GM18951 (cell line): ENCODE data around the gene TMEM213.

Experiments
- POLR2A ChIP-seq: IDR thresholded peaks from 4 replicates; pipeline ENCODE4 v1.6.1; 2011; ENCODE audit warnings: mild to moderate bottlenecking; ENCODE audit not compliant: insufficient read length, insufficient read depth; ENCODE audit errors: extremely low read depth
- in situ Hi-C: fragments of 300-500 bp; cut with MboI; formaldehyde crosslinking; loops from one replicate; pipeline ENCODE4 v1.12.0; 2022; ENCODE audit warnings: low sequenced_read_pairs, mixed read lengths, inconsistent platforms; ENCODE audit not compliant: unreplicated experiment

TMEM213 gene

DNA sequence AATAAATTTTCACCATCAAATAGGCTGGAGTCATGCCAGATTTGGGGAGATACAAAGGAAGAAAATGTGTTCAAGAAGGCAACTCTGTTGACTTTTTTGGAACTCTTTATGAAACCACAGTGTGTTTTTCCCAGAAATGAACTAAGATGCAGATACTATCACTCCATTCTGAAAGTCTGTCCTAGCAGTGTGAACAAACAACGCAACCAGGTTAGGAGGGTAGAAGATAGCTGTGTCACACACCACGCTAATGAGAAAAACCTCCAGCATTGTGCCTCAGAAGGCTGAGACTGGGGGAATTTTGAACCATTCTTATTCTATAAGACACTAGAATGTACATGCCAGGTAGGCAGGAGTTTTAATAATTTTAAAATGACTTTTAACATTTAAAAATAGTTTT, 16.2 kb downstream of the TMEM213 start:
- in situ Hi-C loops, result no loop called here
- no peak for TF ChIP-seq POLR2A

DNA sequence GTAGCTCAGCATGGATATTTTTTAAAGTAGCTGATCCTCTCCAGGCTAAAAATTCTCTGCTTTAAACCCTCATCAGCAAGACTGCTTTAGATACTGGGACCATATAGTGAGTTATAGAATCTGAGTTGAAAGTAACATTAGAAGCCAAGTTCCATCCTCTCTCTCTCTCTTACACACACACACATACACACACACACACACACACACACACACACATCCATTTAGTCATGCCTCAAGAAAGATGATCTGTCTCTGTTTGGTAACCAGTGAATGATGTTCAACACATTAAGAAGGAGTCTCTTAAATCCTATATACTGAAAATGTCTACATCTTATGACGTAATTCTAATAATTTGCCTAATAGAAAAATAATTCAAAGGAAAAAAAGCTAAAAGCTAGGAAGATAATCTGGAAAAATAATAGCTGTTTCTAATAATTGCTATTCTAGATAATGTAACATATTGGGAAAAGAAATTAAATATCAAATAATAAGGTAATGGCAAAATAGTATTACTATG, 17.1 kb downstream of the TMEM213 start:
- in situ Hi-C loops, result no loop called here
- no peak for TF ChIP-seq POLR2A

DNA sequence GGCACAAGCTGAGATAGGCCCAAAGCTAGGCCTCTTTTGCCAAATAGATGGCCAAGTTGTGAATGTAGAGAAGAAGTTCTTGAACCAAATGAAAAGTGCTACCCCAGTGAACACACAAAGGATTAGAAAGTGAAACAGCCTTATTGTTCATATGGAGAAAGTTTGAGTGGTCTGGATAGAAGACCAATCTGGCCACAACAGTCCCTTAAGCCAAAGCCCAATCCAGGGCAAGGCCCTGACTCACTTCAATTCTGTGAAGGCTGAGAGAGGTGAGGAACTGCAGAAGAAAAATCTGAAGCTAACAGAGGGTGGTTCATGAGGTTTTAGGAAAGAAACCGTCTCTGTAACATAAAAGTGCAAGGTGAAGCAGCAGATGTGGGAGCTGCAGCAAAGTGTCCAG, 18.9 kb downstream of the TMEM213 start:
- no peak for TF ChIP-seq POLR2A

DNA sequence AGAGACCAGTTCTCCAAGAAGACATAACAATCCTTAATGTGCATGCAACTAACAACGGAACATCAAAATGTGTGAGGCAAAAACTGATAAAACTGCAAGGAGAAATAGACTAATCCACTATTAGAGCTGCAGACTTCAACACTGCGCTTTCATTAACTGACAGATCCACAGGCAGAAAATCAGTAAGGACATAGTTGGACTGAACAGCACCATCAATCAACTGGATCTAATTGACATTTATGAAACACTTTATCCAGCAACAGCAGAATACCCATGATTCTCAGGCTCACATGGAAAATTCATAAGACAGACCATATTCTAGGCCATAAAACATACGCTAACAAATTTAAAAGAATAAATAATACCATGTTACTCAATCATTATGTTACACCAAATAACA, 21.8 kb downstream of the TMEM213 start:
- TF ChIP-seq POLR2A, result no peak
- in situ Hi-C loops, result no loop called here

More for the DNA sequence above, 18.9 kb downstream of the TMEM213 start:
- in situ Hi-C loops, result no loop called here

DNA sequence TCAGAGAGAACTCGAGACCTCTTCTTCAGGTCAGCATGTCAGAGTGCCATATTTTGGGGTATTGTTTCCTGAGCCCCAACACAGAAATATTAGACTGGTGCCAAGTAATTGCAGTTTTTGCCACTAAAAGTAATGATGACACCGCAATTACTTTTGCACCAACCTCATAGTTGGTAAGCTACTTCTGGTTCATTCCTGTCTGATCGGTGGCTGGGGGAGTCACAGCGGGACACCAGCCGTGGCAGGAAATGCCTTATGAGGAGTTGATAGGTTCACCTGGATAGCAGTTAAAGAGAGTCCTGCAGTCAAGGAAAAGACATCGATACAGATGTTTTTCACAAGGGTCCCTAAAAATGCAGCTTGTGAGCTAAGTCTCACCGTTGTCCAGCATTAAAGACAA, 24.1 kb downstream of the TMEM213 start:
- TF ChIP-seq POLR2A, result no peak
- in situ Hi-C loops, result no loop called here

DNA sequence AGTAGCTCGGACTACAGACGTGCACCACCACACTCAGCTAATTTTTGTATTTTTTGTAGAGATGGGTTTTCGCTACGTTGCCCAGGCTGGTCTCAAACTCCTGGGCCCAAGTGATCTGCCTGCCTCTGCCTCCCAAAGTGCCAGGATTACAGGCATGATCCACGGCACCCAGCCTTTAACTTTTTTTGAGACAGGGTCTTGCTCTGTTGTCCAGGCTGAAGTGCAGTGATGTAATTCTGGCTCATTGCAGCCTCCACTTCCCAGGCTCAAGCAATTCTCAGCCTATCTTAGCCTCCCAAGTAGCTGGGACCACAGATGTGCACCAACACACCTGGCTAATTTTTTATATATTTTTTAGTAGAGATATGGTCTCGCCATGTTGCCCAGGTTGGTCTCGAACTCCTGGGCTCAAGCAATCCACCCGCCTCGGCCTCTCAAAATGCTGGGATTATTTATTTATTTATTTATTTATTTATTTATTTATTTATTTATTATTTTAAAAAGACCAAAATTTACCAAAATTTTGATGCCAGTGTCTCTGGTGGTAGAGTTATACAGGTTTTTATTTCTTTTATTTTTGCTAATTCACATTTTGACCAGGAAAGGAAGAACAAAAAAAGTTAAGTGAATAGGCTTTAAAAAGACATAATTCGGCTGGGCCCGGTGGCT, 25.2 kb downstream of the TMEM213 start:
- in situ Hi-C loops, result no loop called here
- TF ChIP-seq POLR2A, result no peak

DNA sequence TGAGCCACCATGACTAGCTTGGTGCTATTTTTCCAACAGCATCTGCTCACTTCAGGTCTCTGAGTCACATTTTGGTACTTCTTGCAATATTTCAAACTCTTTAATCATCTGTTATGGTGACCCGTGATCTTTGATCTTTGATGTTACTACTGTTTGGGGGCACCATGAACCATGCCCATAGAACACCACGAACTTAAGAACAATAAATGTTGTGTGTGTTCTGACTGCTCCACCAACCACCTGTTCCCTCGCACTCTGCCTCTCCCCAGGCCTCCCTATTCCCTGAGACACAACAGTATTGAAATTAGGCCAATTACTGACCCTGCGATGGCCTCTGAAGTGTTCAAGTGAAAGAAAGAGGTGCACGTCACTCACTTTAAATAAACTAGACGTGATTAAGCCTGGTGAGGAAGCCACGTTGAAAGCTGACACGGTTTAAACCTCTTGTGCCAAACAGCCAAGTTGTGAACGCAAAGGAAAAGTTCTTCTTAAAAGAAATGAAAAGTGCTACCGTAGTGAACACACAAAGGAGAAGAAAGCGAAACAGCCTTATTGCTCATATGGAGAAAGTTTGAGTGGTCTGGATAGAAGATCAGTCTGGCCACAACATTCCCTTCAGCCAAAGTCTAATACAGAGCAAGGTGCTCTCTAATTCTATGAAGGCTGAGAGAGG, 27.4 kb downstream of the TMEM213 start:
- in situ Hi-C loops, result no loop called here

DNA sequence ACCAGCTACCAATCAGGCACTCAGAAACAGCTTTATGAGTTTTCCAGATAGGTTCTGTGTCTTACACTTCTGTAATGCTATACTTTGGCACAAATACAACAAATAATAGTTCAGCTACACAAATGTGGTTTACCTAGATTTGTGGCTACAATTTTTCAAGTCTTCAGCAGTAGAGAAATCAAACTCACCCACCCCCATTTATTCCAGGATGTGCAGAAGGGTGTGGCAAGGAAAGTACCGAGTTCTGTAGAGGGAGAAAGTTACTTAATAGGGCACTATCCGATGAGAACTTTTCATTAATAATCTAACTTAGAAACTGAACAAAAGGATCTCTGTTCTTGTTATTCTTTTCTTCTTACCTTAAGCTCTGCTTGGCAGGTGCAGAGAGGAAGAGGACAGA, 30.5 kb downstream of the TMEM213 start:
- in situ Hi-C loops, result no loop called here
- TF ChIP-seq POLR2A, result no peak

More for the DNA sequence above, 27.4 kb downstream of the TMEM213 start:
- no peak for TF ChIP-seq POLR2A

DNA sequence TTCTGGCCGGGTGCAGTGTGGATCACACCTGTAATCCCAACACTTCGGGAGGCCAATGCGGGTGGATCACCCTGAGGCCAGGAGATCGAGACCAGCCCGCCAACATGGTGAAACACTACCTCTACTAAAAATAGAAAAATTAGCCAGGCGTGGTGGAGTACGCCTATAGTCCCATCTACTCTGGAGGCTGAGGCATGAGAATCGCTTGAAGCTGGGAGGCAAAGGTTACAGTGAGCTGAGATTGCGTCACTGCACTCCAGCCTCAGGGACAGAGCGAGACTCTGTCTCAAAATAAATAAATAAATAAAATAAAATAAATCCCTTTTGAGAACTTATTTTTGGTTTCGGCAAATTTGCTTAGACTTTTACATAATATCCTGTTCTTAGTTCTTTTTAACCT, 31.5 kb downstream of the TMEM213 start:
- TF ChIP-seq POLR2A, result no peak
- in situ Hi-C loops, result no loop called here

DNA sequence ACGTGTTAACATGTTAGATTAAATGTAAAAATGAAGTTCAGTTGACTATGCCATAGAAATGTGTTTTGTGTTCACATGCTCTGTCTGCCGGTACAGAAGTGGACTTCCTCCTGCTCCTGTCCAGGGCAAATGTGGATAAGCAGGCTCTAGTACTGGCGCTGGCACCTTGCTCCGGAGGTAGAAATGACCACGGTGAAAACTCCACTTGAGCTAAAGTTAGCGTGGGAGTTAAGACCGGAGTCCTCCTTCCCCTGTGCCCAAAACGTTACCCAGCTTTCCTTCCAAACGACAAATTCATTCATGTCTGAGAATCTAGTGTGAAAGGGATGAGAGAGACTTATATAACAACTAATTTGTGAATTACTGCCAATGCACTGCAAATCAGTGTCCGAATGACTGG, 35.2 kb downstream of the TMEM213 start:
- in situ Hi-C loops, result no loop called here

DNA sequence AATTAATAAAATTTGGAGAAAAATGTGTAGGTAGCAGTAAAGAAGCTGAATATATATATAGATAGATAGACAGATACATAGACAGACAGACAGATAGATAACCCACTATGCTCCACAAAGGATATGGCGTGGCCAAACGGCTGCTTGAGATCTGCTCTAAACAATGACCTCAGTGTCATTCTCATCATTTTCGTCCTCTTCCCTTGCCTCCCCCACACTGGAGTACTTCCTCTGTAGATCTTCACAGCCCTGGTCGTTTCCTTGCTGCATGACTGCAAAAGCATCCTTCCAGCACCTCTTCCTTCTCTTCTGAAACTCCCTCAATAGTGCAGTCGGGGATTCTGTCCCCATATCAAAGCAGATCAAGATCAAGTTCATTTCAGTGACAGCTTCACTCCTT, 35.8 kb downstream of the TMEM213 start:
- in situ Hi-C loops, result no loop called here
- TF ChIP-seq POLR2A, result no peak

More for the DNA sequence above, 35.2 kb downstream of the TMEM213 start:
- no peak for TF ChIP-seq POLR2A

DNA sequence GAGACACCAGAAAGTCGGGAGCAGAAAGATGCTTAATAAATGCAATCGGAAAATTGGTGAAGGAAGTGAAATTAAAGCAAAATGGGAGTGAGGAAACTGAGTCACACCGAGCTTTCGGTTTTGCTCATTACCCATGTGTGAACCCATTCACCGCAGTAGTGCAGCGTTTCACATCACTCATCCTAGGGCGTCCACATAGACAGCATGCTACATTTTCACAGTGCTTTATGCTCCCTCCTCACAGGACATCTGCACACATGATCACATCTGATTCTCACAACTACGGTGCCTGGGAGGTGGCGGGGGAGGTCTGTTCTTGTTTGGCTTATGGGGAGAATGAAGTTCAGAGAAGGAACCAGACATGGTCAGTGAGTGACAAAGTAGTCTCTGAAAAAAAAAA, 36.8 kb downstream of the TMEM213 start:
- TF ChIP-seq POLR2A, result no peak
- in situ Hi-C loops, result no loop called here

DNA sequence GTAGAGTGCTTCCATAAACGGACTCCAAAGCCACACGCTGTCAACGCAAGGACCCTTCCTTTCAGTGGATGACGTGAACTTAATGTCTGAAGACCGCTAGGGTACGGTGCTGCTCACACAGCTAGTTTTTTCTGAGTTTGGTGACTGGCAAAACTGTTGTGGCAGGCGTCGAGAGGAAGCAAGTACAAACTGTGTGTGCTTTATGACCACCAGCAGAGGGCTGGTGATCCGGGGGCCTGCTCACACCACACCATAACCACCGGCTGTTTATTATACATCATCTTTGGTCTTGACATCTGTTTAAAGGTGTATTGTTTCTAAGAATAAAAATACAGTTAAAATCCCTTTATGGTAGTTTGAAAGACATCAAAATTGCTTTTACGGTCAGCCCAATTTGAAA, 37.3 kb downstream of the TMEM213 start:
- in situ Hi-C loops, result no loop called here
- no peak for TF ChIP-seq POLR2A

DNA sequence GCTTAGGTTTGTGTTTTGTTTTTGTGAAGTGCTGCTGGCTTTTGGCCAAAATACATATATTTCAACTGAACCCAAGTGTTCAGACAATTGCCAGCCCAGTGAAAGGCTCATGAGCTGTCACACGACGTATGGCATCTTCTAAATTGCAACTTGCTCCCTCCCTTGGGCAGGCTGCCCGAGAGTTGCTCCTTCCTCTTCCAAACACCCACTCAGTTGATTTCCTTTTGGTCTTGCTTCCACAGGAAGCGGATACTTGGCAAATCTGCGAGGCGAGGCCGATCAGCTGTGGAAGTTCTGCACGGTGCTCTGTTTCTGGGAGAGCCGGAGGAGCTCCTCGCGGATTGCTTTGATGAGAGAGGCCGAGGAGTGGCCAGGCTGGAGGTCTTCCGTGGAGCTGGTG, 39.8 kb downstream of the TMEM213 start:
- TF ChIP-seq POLR2A, result no peak
- in situ Hi-C loops, result no loop called here
